Type B pancreatic cell (in vitro differentiated cells): Measurements from ENCODE around the gene RPS6KA2. TPM values are rescaled to one million over a fixed set of nuclear protein-coding genes. Genes with fewer than 3 reads are reported as not detected.

Experiments used
- DNase-seq: peaks from one replicate; pipeline ENCODE4 v3.0.0; 2021; ENCODE audit warnings: mixed read lengths; ENCODE audit not compliant: unreplicated experiment; ENCODE audit errors: extremely low spot score
- H3K27ac Mint-ChIP-seq: 2 replicates; pipeline ENCODE4 v1.8.0; 2021; ENCODE audit warnings: mild to moderate bottlenecking, mixed read lengths
- H3K27me3 Mint-ChIP-seq: 2 replicates; pipeline ENCODE4 v1.8.0; 2021; ENCODE audit warnings: mixed read lengths
- H3K36me3 Mint-ChIP-seq: 2 replicates; pipeline ENCODE4 v1.8.0; 2021; ENCODE audit warnings: mixed read lengths
- H3K4me1 Mint-ChIP-seq: one replicate; pipeline ENCODE4 v1.8.0; 2021; ENCODE audit warnings: mixed read lengths; ENCODE audit not compliant: unreplicated experiment
- H3K4me3 Mint-ChIP-seq: 2 replicates; pipeline ENCODE4 v1.8.0; 2021; ENCODE audit warnings: mild to moderate bottlenecking, mixed read lengths
- H3K9me3 Mint-ChIP-seq: 2 replicates; pipeline ENCODE4 v1.8.0; 2021; ENCODE audit warnings: mixed read lengths
- CTCF ChIP-seq: fragments of 200-600 bp; sonication (generic); conservative IDR thresholded peaks from 2 replicates; pipeline ENCODE4 v1.5.0; 2021; ENCODE audit warnings: antibody characterized with exemption, mild to moderate bottlenecking
- total RNA-seq: library from RNA; stranded (reverse); gene quantifications from 2 replicates; pipeline ENCODE4 v1.2.1, GENCODE V29; 2021; ENCODE audit warnings: low replicate concordance

RPS6KA2 gene
- total RNA-seq, 1 donor from 2014 or later = 23.8 TPM

- no peak overlapping the region for H3K27ac Mint-ChIP-seq
- no peak for TF ChIP-seq CTCF
- H3K4me3 Mint-ChIP-seq = no peak overlapping the region
- no peak for DNase-seq
- no peaks in the 10 kb centered on the region for H3K27me3 Mint-ChIP-seq
- H3K9me3 Mint-ChIP-seq = peaks cover 15% of the 10 kb centered on the region
- H3K36me3 Mint-ChIP-seq = peaks cover 8% of the 10 kb centered on the region
- H3K4me1 Mint-ChIP-seq = peaks cover 12% of the 10 kb centered on the region
Observed at GRCh38 chr6:166556336-166556735, 70.7 kb downstream of the RPS6KA2 start.

GRCh38 chr6:166555086-166555485, 72.0 kb downstream of the RPS6KA2 start:
- Mint-ChIP-seq H3K4me1 (peaks cover 12% of the 10 kb centered on the region), H3K27me3 (no peaks in the 10 kb centered on the region), H3K4me3 (no peak overlapping the region), H3K9me3 (peaks cover 10% of the 10 kb centered on the region), H3K27ac (no peak overlapping the region), H3K36me3 (peaks cover 8% of the 10 kb centered on the region)
- TF ChIP-seq CTCF = no peak
- DNase-seq = no peak

- no peak for DNase-seq
- Mint-ChIP-seq H3K4me3 (no peak overlapping the region), H3K36me3 (peaks cover 3% of the 10 kb centered on the region), H3K27me3 (no peaks in the 10 kb centered on the region), H3K4me1 (peaks cover 12% of the 10 kb centered on the region), H3K9me3 (peaks cover 5% of the 10 kb centered on the region), H3K27ac (no peak overlapping the region)
- no peak for TF ChIP-seq CTCF
Observed at GRCh38 chr6:166554316-166554715, 72.7 kb downstream of the RPS6KA2 start.

- Mint-ChIP-seq H3K27me3 (no peaks in the 10 kb centered on the region), H3K9me3 (peaks cover 5% of the 10 kb centered on the region), H3K4me3 (no peak overlapping the region), H3K27ac (no peak overlapping the region), H3K36me3 (peaks cover 6% of the 10 kb centered on the region), H3K4me1 (peaks cover 12% of the 10 kb centered on the region)
- no peak for DNase-seq
- no peak for TF ChIP-seq CTCF
Observed at GRCh38 chr6:166553563-166554271, 73.3 kb downstream of the RPS6KA2 start.

GRCh38 chr6:166552600-166552999, 74.5 kb downstream of the RPS6KA2 start:
- Mint-ChIP-seq H3K27ac (no peak overlapping the region), H3K27me3 (no peaks in the 10 kb centered on the region), H3K4me3 (no peak overlapping the region), H3K36me3 (peaks cover 11% of the 10 kb centered on the region), H3K4me1 (peaks cover 12% of the 10 kb centered on the region), H3K9me3 (peaks cover 5% of the 10 kb centered on the region)
- TF ChIP-seq CTCF = no peak
- no peak for DNase-seq
